Measurements from ENCODE around the gene BCAS1. TPM values are rescaled to one million over a fixed set of nuclear protein-coding genes. Genes with fewer than 3 reads are reported as not detected.

The BCAS1 gene
- total RNA-seq, 2 experiments from 2014 or later, result 0.09 TPM; not detected in 1

- Mint-ChIP-seq H3K9me3 (peaks cover 14% of the 10 kb centered on the region), H3K4me1 (peaks cover 4% of the 10 kb centered on the region), H3K4me3 (no peak overlapping the region), H3K36me3 (peaks cover 11% of the 10 kb centered on the region), H3K27ac (no peak overlapping the region), H3K27me3 (no peaks in the 10 kb centered on the region)
- ATAC-seq (ENCODE audit: low read depth) (no peak), DNase-seq (no peak)
- POLR2A ChIA-PET, result interaction anchor here (0.7 kb wide), 2 partner anchors 18 to 255 kb away, joined by 3 to 5 read pairs; no protein-coding TSS in a partner anchor
Measured at GRCh38 chr20:53956013-53956715, 114.2 kb downstream of the BCAS1 start.

DNA sequence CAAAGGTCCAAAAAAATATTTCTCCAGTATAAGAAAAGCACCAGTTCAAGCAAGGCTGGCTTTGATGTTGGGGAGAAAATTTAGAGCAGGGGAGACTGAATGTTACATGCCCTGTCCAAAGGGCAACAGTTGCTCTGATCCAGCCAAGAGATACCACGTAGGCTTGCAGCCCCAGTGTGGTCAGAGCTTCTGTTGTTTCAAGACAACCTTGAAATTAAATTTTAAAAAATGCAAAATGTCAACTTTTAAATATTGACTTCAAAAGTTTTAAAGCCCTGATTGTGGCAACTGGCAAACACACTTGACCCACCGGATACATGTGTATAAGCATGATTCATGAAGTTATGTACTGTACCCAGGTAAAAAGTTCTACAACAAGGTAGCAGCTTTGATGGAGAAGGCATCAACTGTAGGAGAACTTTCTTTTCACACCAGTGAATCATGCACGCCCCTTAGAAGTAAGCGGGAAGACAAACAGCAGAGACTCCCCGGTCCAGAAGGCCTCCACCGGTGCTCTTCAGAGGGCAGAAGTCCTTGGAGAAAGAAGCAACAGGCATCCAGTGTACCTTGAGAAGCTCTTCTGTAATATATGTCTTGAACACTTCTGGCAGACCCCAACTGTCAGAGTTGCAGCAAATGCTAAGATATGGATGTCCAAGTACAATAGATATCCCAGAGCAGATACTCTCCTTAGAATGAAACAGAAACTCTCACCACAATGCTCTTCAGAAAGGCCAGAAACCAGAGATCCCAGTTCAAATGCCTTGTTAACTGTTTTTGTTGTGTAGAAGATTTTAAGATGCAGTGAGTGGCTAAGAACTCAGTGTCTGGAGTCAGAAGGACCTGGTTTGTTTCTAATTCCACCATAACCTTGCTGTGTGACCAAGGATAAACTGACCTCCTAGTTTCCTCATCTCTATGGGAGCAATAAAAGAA lies 115.4 kb downstream of the BCAS1 start:
- Mint-ChIP-seq H3K36me3 (peaks cover 11% of the 10 kb centered on the region), H3K27me3 (no peaks in the 10 kb centered on the region), H3K4me1 (peaks cover 10% of the 10 kb centered on the region), H3K4me3 (no peak overlapping the region), H3K9me3 (peaks cover 14% of the 10 kb centered on the region), H3K27ac (no peak overlapping the region)
- POLR2A ChIA-PET, result no interaction called here
- DNase-seq, result no peak
- ATAC-seq (ENCODE audit: low read depth), result no peak

GRCh38 chr20:53952528-53953096 lies 117.8 kb downstream of the BCAS1 start:
- H3K9me3 Mint-ChIP-seq, result peaks cover 14% of the 10 kb centered on the region

GRCh38 chr20:53950578-53950977 lies 119.8 kb downstream of the BCAS1 start:
- no peak overlapping the region for H3K27ac Mint-ChIP-seq
- peaks cover 10% of the 10 kb centered on the region for H3K36me3 Mint-ChIP-seq
- no peaks in the 10 kb centered on the region for H3K27me3 Mint-ChIP-seq
- DNase-seq, result no peak
- POLR2A ChIA-PET, result interaction anchor here (1.7 kb wide), 1 partner anchor 11 kb away, joined by 5 read pairs; no protein-coding TSS in a partner anchor
- H3K4me1 Mint-ChIP-seq, result peaks cover 30% of the 10 kb centered on the region
- H3K4me3 Mint-ChIP-seq, result no peak overlapping the region
- ATAC-seq (ENCODE audit: low read depth), result no peak
- H3K9me3 Mint-ChIP-seq, result peaks cover 14% of the 10 kb centered on the region

More at GRCh38 chr20:53952528-53953096, 117.8 kb downstream of the BCAS1 start:
- peaks cover 27% of the 10 kb centered on the region for H3K4me1 Mint-ChIP-seq
- peaks cover 11% of the 10 kb centered on the region for H3K36me3 Mint-ChIP-seq
- no peak overlapping the region for H3K4me3 Mint-ChIP-seq
- H3K27me3 Mint-ChIP-seq, result no peaks in the 10 kb centered on the region
- ATAC-seq (ENCODE audit: low read depth), result no peak
- H3K27ac Mint-ChIP-seq, result no peak overlapping the region
- no peak for DNase-seq
- POLR2A ChIA-PET, result no interaction called here

DNA sequence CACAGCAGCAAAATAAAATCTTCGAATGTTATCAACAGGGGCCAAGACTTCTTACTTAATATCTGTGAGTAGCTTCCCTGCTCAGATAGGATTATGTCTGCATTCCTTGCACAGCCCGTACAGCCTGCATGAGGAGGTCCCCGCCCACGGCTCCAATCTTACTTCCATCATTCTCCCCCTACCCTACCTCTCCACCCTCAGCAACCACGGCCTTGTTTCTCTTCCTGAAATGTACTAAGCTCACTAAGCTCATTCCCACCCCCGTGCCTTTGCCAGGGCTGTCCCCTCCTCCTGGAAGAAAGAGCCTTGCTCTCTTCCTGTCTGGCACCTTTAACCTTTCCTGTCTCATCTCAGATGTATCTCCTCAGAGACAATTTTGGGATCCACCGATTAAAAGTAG lies 120.4 kb downstream of the BCAS1 start:
- DNase-seq, result no peak
- Mint-ChIP-seq H3K4me3 (peak overlapping the region; percentile 77), H3K9me3 (peaks cover 12% of the 10 kb centered on the region)

DNA sequence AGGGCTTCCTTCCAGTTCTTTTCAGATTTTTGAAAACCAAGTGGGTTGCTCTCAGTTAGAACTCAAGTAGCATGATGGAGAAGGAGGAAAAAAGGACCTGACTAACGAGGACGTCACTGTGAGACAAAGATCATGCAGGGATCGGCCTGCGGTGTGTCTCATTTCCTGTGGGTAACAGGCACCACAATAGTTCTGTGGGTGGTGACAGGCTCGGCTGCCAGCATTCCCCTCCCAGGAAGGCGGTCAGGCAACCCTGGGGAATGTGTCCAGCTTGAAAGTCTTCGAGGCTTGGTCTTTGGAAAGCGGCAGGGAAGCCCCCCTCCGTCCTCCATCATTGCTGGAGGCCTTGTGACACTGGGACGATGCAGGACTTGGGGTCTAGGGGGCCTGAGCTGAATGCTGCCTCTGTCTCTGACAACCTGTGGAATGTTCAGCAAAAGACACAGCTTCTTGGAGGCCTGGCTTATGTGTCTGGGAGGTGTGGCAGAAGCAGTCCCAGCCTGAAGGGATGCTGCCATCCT lies 121.0 kb downstream of the BCAS1 start:
- POLR2A ChIA-PET, result interaction anchor here (0.5 to 1.7 kb wide), 2 partner anchors 12 to 129 kb away, joined by 3 to 5 read pairs; no protein-coding TSS in a partner anchor
- peak; percentile 78 for DNase-seq
- H3K4me3 Mint-ChIP-seq, result peak overlapping the region; percentile 77
- peaks cover 12% of the 10 kb centered on the region for H3K9me3 Mint-ChIP-seq
- ATAC-seq (ENCODE audit: low read depth), result peak; percentile 83
- H3K27ac Mint-ChIP-seq, result peak overlapping the region; percentile 92
- H3K4me1 Mint-ChIP-seq, result peaks cover 26% of the 10 kb centered on the region
- no peaks in the 10 kb centered on the region for H3K27me3 Mint-ChIP-seq
- H3K36me3 Mint-ChIP-seq, result peaks cover 10% of the 10 kb centered on the region

More for the DNA sequence above, 120.4 kb downstream of the BCAS1 start:
- POLR2A ChIA-PET, result interaction anchor here (0.5 to 1.7 kb wide), 2 partner anchors 12 to 128 kb away, joined by 3 to 5 read pairs; no protein-coding TSS in a partner anchor
- Mint-ChIP-seq H3K4me1 (peaks cover 27% of the 10 kb centered on the region), H3K27me3 (no peaks in the 10 kb centered on the region), H3K36me3 (peaks cover 10% of the 10 kb centered on the region), H3K27ac (peak overlapping the region; percentile 92)
- no peak for ATAC-seq (ENCODE audit: low read depth)

DNA sequence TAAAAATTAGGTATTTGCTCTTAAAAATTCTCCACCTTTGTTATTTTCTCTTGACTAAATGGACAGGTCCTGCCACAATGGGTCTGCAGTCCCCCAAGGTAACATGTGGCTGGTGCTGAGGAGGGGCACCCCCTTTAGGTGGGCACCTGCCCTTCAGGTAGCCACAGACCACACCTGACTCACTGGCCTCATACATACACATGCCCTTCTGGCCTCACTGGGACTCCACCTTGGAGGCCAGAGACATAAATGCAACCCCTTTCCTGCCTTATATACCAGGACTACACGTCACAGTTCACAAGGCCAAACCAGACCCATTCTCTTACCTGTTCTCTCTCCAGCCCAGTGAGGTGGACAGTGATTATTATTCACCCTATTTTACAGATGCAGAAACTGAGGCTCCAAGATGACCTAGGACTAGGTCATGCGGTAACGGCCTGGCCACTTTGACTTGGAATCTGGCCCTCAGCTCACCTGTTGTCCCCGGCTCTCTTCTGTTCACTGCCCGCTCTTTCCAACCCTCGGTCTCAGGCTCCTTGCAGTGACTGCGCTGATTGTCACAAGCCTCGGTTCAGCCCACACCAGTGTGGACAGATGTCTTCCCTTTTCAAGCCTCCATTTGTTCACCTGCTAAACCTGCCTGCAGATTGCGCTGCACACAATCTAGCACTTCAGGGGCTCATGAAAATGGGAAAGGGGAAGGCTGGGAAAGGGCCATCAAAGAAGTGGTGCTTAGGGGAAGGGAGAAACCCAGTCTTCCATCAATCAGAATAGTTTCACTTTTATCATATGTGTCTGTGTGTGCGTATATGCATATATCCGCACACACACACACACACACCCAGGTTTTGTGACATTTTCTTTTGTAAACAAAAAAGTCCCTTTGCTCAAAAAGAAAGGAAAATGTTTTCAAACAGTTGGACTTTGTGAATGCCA lies 121.7 kb downstream of the BCAS1 start:
- POLR2A ChIA-PET, result interaction anchor here (0.5 to 1.7 kb wide), 2 partner anchors 13 to 352 kb away, joined by 3 to 5 read pairs; no protein-coding TSS in a partner anchor
- Mint-ChIP-seq H3K4me3 (peak overlapping the region; percentile 77), H3K27ac (peak overlapping the region; percentile 92), H3K27me3 (no peaks in the 10 kb centered on the region), H3K9me3 (peaks cover 11% of the 10 kb centered on the region), H3K36me3 (peaks cover 10% of the 10 kb centered on the region), H3K4me1 (peaks cover 30% of the 10 kb centered on the region)
- no peak for DNase-seq
- peak; percentile 63 for ATAC-seq (ENCODE audit: low read depth)

DNA sequence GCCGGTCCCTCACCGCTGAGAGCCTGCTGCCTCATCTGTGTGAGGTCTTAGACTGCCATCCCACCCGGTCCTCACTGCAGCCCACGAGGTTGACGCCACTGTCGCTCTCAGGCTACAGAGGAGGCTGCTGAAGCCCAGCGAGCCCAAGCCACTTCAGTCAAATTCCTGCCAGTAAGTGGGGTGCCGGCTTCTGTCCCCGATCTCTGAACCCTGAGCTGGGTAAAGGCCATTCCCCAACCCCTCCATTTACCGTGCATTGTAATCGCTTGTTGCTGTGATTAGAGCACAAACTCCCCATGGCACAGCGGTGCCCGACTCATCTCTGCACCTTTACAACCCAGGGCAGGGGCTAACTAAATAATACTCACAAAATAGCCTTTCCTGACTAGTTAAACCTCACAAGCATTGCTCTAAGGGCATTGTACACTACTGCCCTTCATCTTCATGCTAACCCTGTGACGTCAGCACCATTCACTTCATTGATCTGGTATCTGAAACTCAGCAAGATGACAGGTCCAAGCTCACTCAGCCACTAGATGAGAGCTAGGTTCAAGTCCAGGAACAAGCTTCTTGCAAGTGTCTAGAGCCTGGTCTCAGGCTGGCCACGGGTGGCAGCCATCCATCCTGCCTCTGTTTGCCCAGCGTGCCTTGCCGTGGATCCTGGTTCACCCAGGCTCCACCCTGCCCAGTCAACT lies 122.7 kb downstream of the BCAS1 start:
- Mint-ChIP-seq H3K36me3 (peaks cover 7% of the 10 kb centered on the region), H3K9me3 (peaks cover 8% of the 10 kb centered on the region), H3K27ac (no peak overlapping the region), H3K27me3 (no peaks in the 10 kb centered on the region), H3K4me3 (no peak overlapping the region), H3K4me1 (peaks cover 35% of the 10 kb centered on the region)
- no peak for DNase-seq
- ATAC-seq (ENCODE audit: low read depth), result no peak
- POLR2A ChIA-PET, result interaction anchor here (0.5 kb wide), 1 partner anchor 351 kb away, joined by 3 read pairs; no protein-coding TSS in a partner anchor

DNA sequence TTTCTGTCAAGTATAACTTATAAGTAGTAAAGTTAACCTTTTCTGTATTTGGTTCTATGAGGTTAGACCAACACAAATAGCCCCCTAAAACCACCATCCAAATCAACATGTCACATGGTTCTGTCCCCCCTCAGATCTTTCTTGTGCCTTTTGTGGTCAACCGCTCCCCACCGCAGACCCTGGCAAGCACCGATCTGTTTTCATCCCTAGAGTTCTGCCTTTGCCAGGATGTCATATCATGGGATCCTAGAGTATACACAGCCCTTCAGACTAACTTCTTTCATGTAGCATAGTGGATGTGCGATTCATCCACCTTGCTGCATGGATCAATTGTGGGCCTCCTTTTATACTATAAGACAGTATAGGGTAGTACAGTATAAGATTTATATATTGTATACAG lies 124.3 kb downstream of the BCAS1 start:
- DNase-seq (no peak), ATAC-seq (ENCODE audit: low read depth) (no peak)
- Mint-ChIP-seq H3K4me3 (no peak overlapping the region), H3K36me3 (no peaks in the 10 kb centered on the region), H3K27me3 (no peaks in the 10 kb centered on the region), H3K9me3 (no peaks in the 10 kb centered on the region), H3K4me1 (peaks cover 47% of the 10 kb centered on the region), H3K27ac (peak overlapping the region; percentile 6)
- POLR2A ChIA-PET, result no interaction called here

DNA sequence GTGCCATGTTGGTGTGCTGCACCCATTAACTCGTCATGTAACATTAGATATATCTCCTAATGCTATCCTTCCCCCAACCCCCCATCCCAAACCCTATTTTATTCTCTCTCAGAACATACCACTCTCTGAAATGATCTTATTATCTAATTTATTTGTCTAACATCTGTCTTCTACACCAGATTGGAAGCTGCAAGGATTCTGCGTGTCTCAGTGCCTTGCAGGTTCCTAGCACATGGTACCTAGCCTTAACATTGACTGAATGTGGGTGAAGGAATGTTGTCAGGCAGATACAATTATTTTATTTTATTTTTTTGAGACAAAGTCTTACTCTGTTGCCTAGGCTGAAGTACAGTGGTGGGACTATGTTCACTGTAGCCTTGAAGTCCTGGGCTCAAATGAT lies 124.9 kb downstream of the BCAS1 start:
- no peak overlapping the region for H3K27ac Mint-ChIP-seq
- no peaks in the 10 kb centered on the region for H3K9me3 Mint-ChIP-seq
- no peak for DNase-seq
- no peak overlapping the region for H3K4me3 Mint-ChIP-seq
- H3K27me3 Mint-ChIP-seq, result no peaks in the 10 kb centered on the region
- H3K4me1 Mint-ChIP-seq, result peaks cover 51% of the 10 kb centered on the region
- H3K36me3 Mint-ChIP-seq, result no peaks in the 10 kb centered on the region
- POLR2A ChIA-PET, result no interaction called here
- no peak for ATAC-seq (ENCODE audit: low read depth)

- Mint-ChIP-seq H3K4me1 (peaks cover 49% of the 10 kb centered on the region), H3K4me3 (no peak overlapping the region), H3K36me3 (no peaks in the 10 kb centered on the region), H3K27ac (no peak overlapping the region), H3K9me3 (no peaks in the 10 kb centered on the region), H3K27me3 (no peaks in the 10 kb centered on the region)
- POLR2A ChIA-PET, result interaction anchor here (1.1 kb wide), 1 partner anchor 263 kb away, joined by 5 read pairs; no protein-coding TSS in a partner anchor
- DNase-seq (no peak), ATAC-seq (ENCODE audit: low read depth) (no peak)
Measured at GRCh38 chr20:53944796-53945195, 125.6 kb downstream of the BCAS1 start.

Measured in activated naive CD8-positive, alpha-beta T cell treated with anti-CD3 and anti-CD28 coated beads, Interleukin-2, amount 10 ng/mL, durations not matched to agents 7 days and 5 days (primary cell).